Smooth muscle cell (in vitro differentiated cells): ENCODE data around the gene PLSCR5. TPM values are rescaled to one million over a fixed set of nuclear protein-coding genes. Genes with fewer than 3 reads are reported as not detected.
A peak's percentile ranks its signal among the peaks of the same experiment; 100 is the strongest.

ENCODE experiments used
- DNase-seq: peaks from one replicate; lab custom pipeline; 2025; ENCODE audit not compliant: unreplicated experiment; lab: John Stamatoyannopoulos, UW
- H2AFZ ChIP-seq: fragments of 200-600 bp; sonication (generic); 2 replicates; pipeline ENCODE4 v1.6.0; 2016; ENCODE audit warnings: antibody characterized with exemption, low read depth, mild to moderate bottlenecking
- H3F3A ChIP-seq: fragments of 200-600 bp; sonication (generic); 2 replicates; pipeline ENCODE4 v1.6.0; 2017; ENCODE audit warnings: antibody characterized with exemption, low read depth
- H3K27ac ChIP-seq: fragments of 200-600 bp; sonication (generic); 2 replicates; pipeline ENCODE4 v1.5.1; 2016; ENCODE audit warnings: low read depth, mild to moderate bottlenecking
- H3K27me3 ChIP-seq: fragments of 200-600 bp; sonication (generic); 2 replicates; pipeline ENCODE4 v1.6.1; 2016; ENCODE audit warnings: low read depth, mild to moderate bottlenecking
- H3K36me3 ChIP-seq: fragments of 200-600 bp; sonication (generic); 2 replicates; pipeline ENCODE4 v1.5.1; 2016; ENCODE audit warnings: low read depth
- H3K4me1 ChIP-seq: fragments of 200-600 bp; sonication (generic); 2 replicates; pipeline ENCODE4 v1.5.1; 2016; ENCODE audit warnings: low read depth
- H3K4me2 ChIP-seq: fragments of 200-600 bp; sonication (generic); 2 replicates; pipeline ENCODE4 v1.6.0; 2016; ENCODE audit warnings: mild to moderate bottlenecking
- H3K4me3 ChIP-seq: fragments of 200-600 bp; sonication (generic); 2 replicates; pipeline ENCODE4 v1.5.1; 2016; ENCODE audit warnings: mild to moderate bottlenecking
- H3K79me2 ChIP-seq: fragments of 200-600 bp; sonication (generic); 2 replicates; pipeline ENCODE4 v1.6.0; 2016; ENCODE audit warnings: low read depth, mild to moderate bottlenecking
- H3K9ac ChIP-seq: fragments of 200-600 bp; sonication (generic); 2 replicates; pipeline ENCODE4 v1.6.0; 2016; ENCODE audit warnings: low read depth
- H3K9me3 ChIP-seq: fragments of 200-600 bp; sonication (generic); replicated peaks from 2 replicates; pipeline ENCODE4 v1.5.1; 2016; ENCODE audit warnings: low read depth
- H4K20me1 ChIP-seq: fragments of 200-600 bp; sonication (generic); 2 replicates; pipeline ENCODE4 v1.6.0; 2016; ENCODE audit warnings: low read depth
- CTCF ChIP-seq: fragments of 200-600 bp; sonication (generic); IDR thresholded peaks from 2 replicates; pipeline ENCODE4 v1.5.1; 2017; ENCODE audit warnings: borderline replicate concordance, mild to moderate bottlenecking, antibody characterized with exemption; ENCODE audit not compliant: insufficient read depth, poor library complexity, severe bottlenecking
- WGBS: methylation state at CpG from one replicate; pipeline ENCODE4 v1.1.7; 2016; ENCODE audit warnings: low lambda C conversion rate; 5-methylcytosine and 5-hydroxymethylcytosine counted together
- polyA plus RNA-seq: library from polyadenylated mRNA; unstranded; fragments of >200 nt; fragmentation: Nextera tagmentation; extraction: Ambion mirVana; gene quantifications from 2 replicates; pipeline ENCODE4 v1.2.1, GENCODE V29; 2016
- total RNA-seq: library from RNA; depleted of rRNA; stranded (reverse); fragments of >200 nt; gene quantifications from 2 replicates; pipeline ENCODE4 v1.2.3, GENCODE V29; 2014

The PLSCR5 gene
- total and polyA plus RNA-seq, 2 experiments from 2014 or later = 0.49 TPM; not detected in 1

DNA sequence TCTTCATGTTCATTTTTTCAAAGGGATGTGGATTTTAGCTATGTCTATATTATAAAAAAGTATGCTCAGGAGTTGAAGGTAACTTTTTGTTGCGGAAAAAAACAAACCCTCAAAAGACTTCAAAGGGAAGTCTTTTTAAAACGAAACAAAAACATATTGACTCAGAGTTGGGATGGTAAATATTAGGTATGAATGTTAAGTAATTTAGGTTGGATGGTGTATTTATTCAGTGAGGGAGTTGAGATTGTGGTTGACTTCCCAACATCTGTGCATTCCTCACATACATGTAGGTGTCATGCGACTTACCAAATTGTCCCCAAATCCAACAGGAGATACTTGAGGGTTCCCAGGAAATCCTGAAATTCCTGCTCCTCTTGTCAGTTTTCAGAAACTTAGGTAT, 32.7 kb upstream of the PLSCR5 start:
- TF ChIP-seq CTCF = no peak
- Histone ChIP-seq H3K27me3 (no peaks in the 10 kb centered on the region), H3F3A (no peaks in the 10 kb centered on the region), H2AFZ (peak overlapping the region; percentile 33), H4K20me1 (no peaks in the 10 kb centered on the region), H3K79me2 (no peaks in the 10 kb centered on the region), H3K4me1 (no peaks in the 10 kb centered on the region), H3K9me3 (no peaks in the 10 kb centered on the region), H3K4me3 (no peak overlapping the region), H3K36me3 (no peaks in the 10 kb centered on the region), H3K4me2 (no peak overlapping the region), H3K9ac (no peak overlapping the region), H3K27ac (no peak overlapping the region)
- 94% methylated on average over 3 of the region's 3 CpGs for WGBS
- no peak for DNase-seq

DNA sequence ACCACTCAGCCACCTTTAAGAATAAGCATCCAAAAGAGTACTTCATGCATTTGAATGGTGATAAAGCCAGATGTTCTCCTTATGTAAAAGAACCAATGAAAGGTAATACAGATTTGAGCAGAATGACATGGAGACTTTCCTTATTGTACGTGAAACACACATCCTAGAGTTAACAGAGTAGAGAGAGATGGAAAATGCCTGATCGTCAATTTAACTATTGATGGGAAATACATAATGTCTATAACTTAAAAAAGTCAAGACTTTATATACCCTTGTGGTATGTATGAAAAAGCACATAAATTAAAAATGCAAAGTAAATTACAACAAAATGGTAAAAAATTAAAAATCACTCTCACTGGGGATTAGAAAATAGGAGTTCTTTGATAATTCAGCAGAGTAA, 31.7 kb upstream of the PLSCR5 start:
- DNase-seq = no peak
- WGBS = 98% methylated on average over 2 of the region's 2 CpGs
- no peak for TF ChIP-seq CTCF
- no peaks in the 10 kb centered on the region for H3F3A ChIP-seq
- no peaks in the 10 kb centered on the region for H3K36me3 ChIP-seq
- H4K20me1 ChIP-seq = no peaks in the 10 kb centered on the region
- H3K27ac ChIP-seq = no peak overlapping the region
- H2AFZ ChIP-seq = no peak overlapping the region
- H3K4me1 ChIP-seq = no peaks in the 10 kb centered on the region
- no peaks in the 10 kb centered on the region for H3K79me2 ChIP-seq
- no peak overlapping the region for H3K4me2 ChIP-seq
- H3K4me3 ChIP-seq = no peak overlapping the region
- no peaks in the 10 kb centered on the region for H3K9me3 ChIP-seq
- no peak overlapping the region for H3K9ac ChIP-seq
- H3K27me3 ChIP-seq = no peaks in the 10 kb centered on the region

DNA sequence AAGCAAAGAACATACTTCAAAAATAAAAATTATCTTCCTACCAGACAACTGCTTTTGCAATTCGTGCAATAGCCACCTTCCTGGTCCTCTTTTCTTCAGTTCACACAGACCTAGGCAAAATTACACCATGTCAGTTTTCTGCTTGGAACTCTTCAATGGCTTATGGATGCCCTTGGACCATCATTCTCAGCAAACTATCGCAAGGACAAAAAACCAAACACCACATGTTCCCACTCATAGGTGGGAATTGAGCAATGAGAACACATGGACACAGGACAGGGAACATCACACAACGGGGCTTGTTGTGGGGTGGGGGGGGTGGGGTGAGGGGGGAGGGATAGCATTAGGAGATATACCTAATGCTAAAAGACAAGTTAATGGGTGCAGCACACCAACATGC, 29.2 kb upstream of the PLSCR5 start:
- WGBS = 91% methylated on average over 3 of the region's 3 CpGs
- no peaks in the 10 kb centered on the region for H3K4me1 ChIP-seq
- H3K4me3 ChIP-seq = no peak overlapping the region
- H3K27ac ChIP-seq = no peak overlapping the region
- H3F3A ChIP-seq = no peaks in the 10 kb centered on the region
- no peaks in the 10 kb centered on the region for H3K79me2 ChIP-seq
- no peak for DNase-seq
- no peak for TF ChIP-seq CTCF
- H2AFZ ChIP-seq = no peak overlapping the region
- H3K36me3 ChIP-seq = no peaks in the 10 kb centered on the region
- no peak overlapping the region for H3K9ac ChIP-seq
- no peak overlapping the region for H3K4me2 ChIP-seq
- no peaks in the 10 kb centered on the region for H4K20me1 ChIP-seq
- no peaks in the 10 kb centered on the region for H3K9me3 ChIP-seq
- H3K27me3 ChIP-seq = no peaks in the 10 kb centered on the region

GRCh38 chr3:146628671-146629070, 23.5 kb upstream of the PLSCR5 start:
- Histone ChIP-seq H3K36me3 (no peaks in the 10 kb centered on the region), H3K27me3 (no peaks in the 10 kb centered on the region)

More at GRCh38 chr3:146628671-146629070, 23.5 kb upstream of the PLSCR5 start:
- Histone ChIP-seq H4K20me1 (no peaks in the 10 kb centered on the region), H3K27ac (no peak overlapping the region), H3K4me3 (no peak overlapping the region), H3K9me3 (no peaks in the 10 kb centered on the region), H3K9ac (no peak overlapping the region), H2AFZ (no peak overlapping the region), H3K4me1 (no peaks in the 10 kb centered on the region), H3K79me2 (no peaks in the 10 kb centered on the region), H3K4me2 (no peak overlapping the region), H3F3A (no peaks in the 10 kb centered on the region)
- TF ChIP-seq CTCF = no peak
- no peak for DNase-seq
